Endothelial cell of umbilical vein (primary cell): ENCODE data around the gene DEPDC5. TPM values are rescaled to one million over a fixed set of nuclear protein-coding genes. Genes with fewer than 3 reads are reported as not detected.
A peak's percentile ranks its signal among the peaks of the same experiment; 100 is the strongest.

Experiments
- BruUV-seq: library from RNA; stranded (reverse); fragments of 400-500 nt; replicated peaks from 2 replicates; lab custom pipeline; 2021; lab: Mats Ljungman, UMichigan
- CTCF ChIA-PET: fragments of 300-600, 350-600 bp; sonication (Branson Sonifier 250); formaldehyde crosslinking; loops from one replicate; lab custom pipeline; 2021; ENCODE audit warnings: antibody characterized with exemption, inconsistent platforms; lab: Charles Lee
- POLR2A ChIA-PET: fragments of 300-600, 350-600 bp; sonication (Branson Sonifier 250); formaldehyde crosslinking; loops from one replicate; lab custom pipeline; 2021; ENCODE audit warnings: antibody characterized with exemption, inconsistent platforms; lab: Charles Lee
- DNase-seq: peaks from one replicate; pipeline ENCODE4 v3.0.0-alpha.2; 2011; ENCODE audit warnings: low read depth, low spot score
- FAIRE-seq: peaks from 2 replicates; lab custom pipeline; 2011; peaks lifted over from hg19 to GRCh38; lab: Jason Lieb, UNC
- H2AFZ ChIP-seq: 2 replicates; pipeline ENCODE4 v1.6.0; 2012; ENCODE audit warnings: low read depth, low read length, control low read depth, inconsistent platforms
- H3K27ac ChIP-seq: 2 replicates; pipeline ENCODE4 v1.5.1; 2011; ENCODE audit warnings: low read depth, mild to moderate bottlenecking, control low read depth, low read length, moderate library complexity; ENCODE audit not compliant: insufficient read depth
- H3K27me3 ChIP-seq, 2 experiments: 2 replicates each; pipeline versions ENCODE4 v1.6.0 to v1.6.1; 2011; ENCODE audit warnings: low read length in 2 of 2, mixed read lengths in 1 of 2; ENCODE audit not compliant: control insufficient read depth in 2 of 2, insufficient read depth in 2 of 2
- H3K36me3 ChIP-seq, 2 experiments: 2 replicates in 1 of 2; 3 replicates in 1 of 2; pipeline ENCODE4 v1.5.1; 2011; ENCODE audit warnings: low read length in 2 of 2, mild to moderate bottlenecking in 1 of 2, moderate library complexity in 1 of 2; ENCODE audit not compliant: control insufficient read depth in 2 of 2, insufficient read depth in 2 of 2; ENCODE audit errors: extremely low read depth in 1 of 2
- H3K4me1 ChIP-seq: 3 replicates; pipeline ENCODE4 v1.5.1; 2011; ENCODE audit warnings: mild to moderate bottlenecking, low read length; ENCODE audit not compliant: control insufficient read depth, insufficient read depth; ENCODE audit errors: extremely low read depth
- H3K4me2 ChIP-seq: 2 replicates; pipeline ENCODE4 v1.6.1; 2011; ENCODE audit warnings: low read length, control low read depth, mixed read lengths; ENCODE audit not compliant: insufficient read depth
- H3K4me3 ChIP-seq, 3 experiments: fragments of 200-600 bp in 1 of 3; sonication (generic), shearing (Covaris generic) in 1 of 3; replicated peaks in 1 of 3; 2 replicates each; pipeline ENCODE4 v1.5.1; 2011 to 2016; ENCODE audit warnings: control low read depth in 3 of 3, low read length in 3 of 3, mild to moderate bottlenecking in 2 of 3, inconsistent platforms in 1 of 3, low read depth in 1 of 3, moderate library complexity in 1 of 3; ENCODE audit not compliant: insufficient read depth in 1 of 3
- H3K79me2 ChIP-seq: 2 replicates; pipeline ENCODE4 v1.6.0; 2012; ENCODE audit warnings: low read length, inconsistent platforms; ENCODE audit not compliant: control insufficient read depth, insufficient read depth
- H3K9ac ChIP-seq: replicated peaks from 2 replicates; pipeline ENCODE3; 2011; ENCODE audit warnings: low read length, control low read depth; ENCODE audit not compliant: insufficient read depth; ENCODE audit errors: extremely low read depth
- H3K9me1 ChIP-seq: replicated peaks from 3 replicates; pipeline ENCODE4 v1.6.0; 2011; ENCODE audit warnings: mild to moderate bottlenecking, low read length; ENCODE audit not compliant: control insufficient read depth, insufficient read depth; ENCODE audit errors: extremely low read depth
- H3K9me3 ChIP-seq: replicated peaks from 2 replicates; pipeline ENCODE4 v1.5.1; 2012; ENCODE audit warnings: low read length, inconsistent platforms; ENCODE audit not compliant: control insufficient read depth, insufficient read depth
- H4K20me1 ChIP-seq: replicated peaks from 2 replicates; pipeline ENCODE3; 2011; ENCODE audit warnings: mild to moderate bottlenecking, low read length; ENCODE audit not compliant: control insufficient read depth, insufficient read depth; ENCODE audit errors: extremely low read depth
- MYC ChIP-seq: IDR thresholded peaks from one replicate; pipeline ENCODE4 v1.6.1; 2011; ENCODE audit warnings: mild to moderate bottlenecking, low read depth, low read length
- POLR2A ChIP-seq: IDR thresholded peaks from 2 replicates; pipeline ENCODE4 v1.6.1; 2012; ENCODE audit warnings: low read depth, mild to moderate bottlenecking, control low read depth, low read length
- POLR2AphosphoS5 ChIP-seq: IDR thresholded peaks from 2 replicates; pipeline ENCODE4 v1.6.1; 2012; ENCODE audit warnings: low read depth, mild to moderate bottlenecking, control low read depth, low read length, moderate library complexity; ENCODE audit not compliant: insufficient read depth
- dilution Hi-C: fragments of 300-500 bp; cut with MboI; formaldehyde crosslinking; loops from one replicate; pipeline ENCODE4 v1.15.0; 2019; ENCODE audit warnings: low sequenced_read_pairs; ENCODE audit not compliant: extremely low pct_ligation_motif_present
- intact Hi-C: fragments of 100-400 bp; cut with micrococcal nuclease; formaldehyde crosslinking; loops from one replicate; pipeline ENCODE4 v1.10.0; 2022
- polyA plus RNA-seq, 4 experiments: library from polyadenylated mRNA; depleted of rRNA in 3 of 4; stranded (reverse) in 3 of 4; unstranded in 1 of 4; fragments of >200 nt; gene quantifications; 2 replicates each; pipeline versions ENCODE4 v1.2.1 to v1.2.3, GENCODE V29; 2011 to 2012; ENCODE audit warnings: missing spikeins in 1 of 4
- total RNA-seq: library from RNA; stranded (reverse); gene quantifications from 2 replicates; pipeline ENCODE4 v1.2.3, GENCODE V29; 2021
- TF ChIP-seq, protein P1 (sequence below), 2 donors: IDR thresholded peaks; 1 replicate in 1 of 2; 2 replicates in 1 of 2; pipeline ENCODE4 v1.5.1; 2011; ENCODE audit warnings: low read length in 2 of 2, mild to moderate bottlenecking in 2 of 2, moderate library complexity in 2 of 2, control low read depth in 1 of 2, inconsistent platforms in 1 of 2, low read depth in 1 of 2; ENCODE audit not compliant: insufficient read depth in 1 of 2; ENCODE audit errors: extremely low read depth in 1 of 2

DEPDC5 gene
- total and polyA plus RNA-seq, 2 donors (not counting 3 experiments of a cell fraction or from before 2014, with no cell fraction given), result 13.1 to 36.6 TPM

DNA sequence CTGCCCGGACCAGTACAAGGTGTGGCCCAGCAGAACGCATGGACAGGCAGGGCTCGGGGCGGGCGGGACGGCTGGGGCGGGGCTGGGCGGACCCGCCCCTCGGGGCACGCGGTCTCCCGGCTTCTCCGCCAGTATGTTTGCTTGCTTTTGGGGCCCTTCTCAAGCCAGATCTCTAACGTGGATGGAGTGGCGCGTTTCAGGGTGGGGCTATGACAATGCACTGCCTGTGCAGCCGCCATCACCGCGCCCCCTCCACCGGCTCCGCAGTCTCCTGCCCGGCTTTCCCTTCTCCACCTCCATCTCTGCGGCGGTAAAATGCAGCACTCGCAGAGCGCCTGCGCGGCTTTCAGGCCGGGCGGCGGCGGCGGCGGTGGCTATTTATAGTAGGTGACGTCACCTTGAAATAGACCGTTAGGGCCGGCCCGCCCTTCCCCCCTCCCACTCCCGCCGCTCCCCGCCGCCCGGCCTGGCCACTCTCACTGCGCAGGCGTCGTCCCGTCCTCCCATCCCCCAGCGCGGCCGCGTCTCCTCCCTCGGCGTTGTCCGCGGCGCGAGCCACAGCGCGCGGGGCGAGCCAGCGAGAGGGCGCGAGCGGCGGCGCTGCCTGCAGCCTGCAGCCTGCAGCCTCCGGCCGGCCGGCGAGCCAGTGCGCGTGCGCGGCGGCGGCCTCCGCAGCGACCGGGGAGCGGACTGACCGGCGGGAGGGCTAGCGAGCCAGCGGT is 190.3 kb downstream of the DEPDC5 start, which contains the start of gene YWHAH:
TSS of gene YWHAH (plus strand) at position 558 of the 722 bp plus-strand sequence. CDS start 199 bp downstream, outside the sequence.
- H4K20me1 ChIP-seq, result no peaks in the 10 kb centered on the region
- H3K4me2 ChIP-seq, result peak within 1 kb of the TSS; percentile 96
- H2AFZ ChIP-seq, result peak within 1 kb of the TSS; percentile 97
- H3K9me1 ChIP-seq, result no peaks in the 10 kb centered on the region
- peak; percentile 94 for FAIRE-seq
- peaks cover 24% of the 10 kb centered on the region for H3K4me1 ChIP-seq
- H3K36me3 ChIP-seq, result peaks cover 0 to 4% of the 10 kb centered on the region in 2 experiments
- dilution Hi-C loops (no loop called here), intact Hi-C loops (loop anchor here (1.0 to 2.0 kb wide), 3 partner anchors 27 to 191 kb away; no protein-coding TSS in a partner anchor)
- H3K9me3 ChIP-seq, result no peaks in the 10 kb centered on the region
- H3K27ac ChIP-seq, result peak within 1 kb of the TSS; percentile 74
- peak within 1 kb of the TSS; percentile 91 for H3K9ac ChIP-seq
- no TSS peak for BruUV-seq
- TF ChIP-seq POLR2A (peak; percentile 90), POLR2AphosphoS5 (peak; percentile 82), MYC (peak; percentile 23)
- TF ChIP-seq, protein P1, sequence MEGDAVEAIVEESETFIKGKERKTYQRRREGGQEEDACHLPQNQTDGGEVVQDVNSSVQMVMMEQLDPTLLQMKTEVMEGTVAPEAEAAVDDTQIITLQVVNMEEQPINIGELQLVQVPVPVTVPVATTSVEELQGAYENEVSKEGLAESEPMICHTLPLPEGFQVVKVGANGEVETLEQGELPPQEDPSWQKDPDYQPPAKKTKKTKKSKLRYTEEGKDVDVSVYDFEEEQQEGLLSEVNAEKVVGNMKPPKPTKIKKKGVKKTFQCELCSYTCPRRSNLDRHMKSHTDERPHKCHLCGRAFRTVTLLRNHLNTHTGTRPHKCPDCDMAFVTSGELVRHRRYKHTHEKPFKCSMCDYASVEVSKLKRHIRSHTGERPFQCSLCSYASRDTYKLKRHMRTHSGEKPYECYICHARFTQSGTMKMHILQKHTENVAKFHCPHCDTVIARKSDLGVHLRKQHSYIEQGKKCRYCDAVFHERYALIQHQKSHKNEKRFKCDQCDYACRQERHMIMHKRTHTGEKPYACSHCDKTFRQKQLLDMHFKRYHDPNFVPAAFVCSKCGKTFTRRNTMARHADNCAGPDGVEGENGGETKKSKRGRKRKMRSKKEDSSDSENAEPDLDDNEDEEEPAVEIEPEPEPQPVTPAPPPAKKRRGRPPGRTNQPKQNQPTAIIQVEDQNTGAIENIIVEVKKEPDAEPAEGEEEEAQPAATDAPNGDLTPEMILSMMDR (IDR thresholded peaks at IDR 0.05; ENCODE audit: extremely low read depth in 1 of 2, insufficient read depth in 1 of 2, low read depth in 1 of 2, low read length in 2 of 2), result no peak
- ChIA-PET CTCF (interaction anchor here (1.4 to 4.5 kb wide), 2 partner anchors 26 to 73 kb away, joined by 3 to 20 read pairs; no protein-coding TSS in a partner anchor), POLR2A (no interaction called here)
- peaks cover 46% of the 10 kb centered on the region for H3K79me2 ChIP-seq
- peak; percentile 95 for DNase-seq
- peak within 1 kb of the TSS; percentile 94 to 100 (median 96) for H3K4me3 ChIP-seq
- H3K27me3 ChIP-seq, result no peaks in the 10 kb centered on the region
